ENCODE measurements around the gene TALDO1. TPM values are rescaled to one million over a fixed set of nuclear protein-coding genes. Genes with fewer than 3 reads are reported as not detected.

TALDO1 gene
- total and polyA plus RNA-seq, 2 experiments from 2014 or later = 353 to 402 TPM

DNA sequence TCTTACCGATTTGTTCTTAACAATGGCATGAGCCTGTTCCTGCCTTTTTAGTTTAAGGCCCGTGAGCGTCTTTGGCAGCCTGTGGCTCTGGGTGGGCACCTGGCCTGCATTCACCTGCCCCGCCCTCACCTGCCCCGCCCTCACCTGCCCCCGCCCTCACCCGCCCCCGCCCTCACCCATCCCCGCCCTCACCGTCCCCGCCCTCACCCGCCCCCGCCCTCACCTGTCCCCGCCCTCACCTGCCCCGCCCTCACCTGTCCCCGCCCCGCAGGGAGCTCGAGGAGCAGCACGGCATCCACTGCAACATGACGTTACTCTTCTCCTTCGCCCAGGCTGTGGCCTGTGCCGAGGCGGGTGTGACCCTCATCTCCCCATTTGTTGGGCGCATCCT lies 15.8 kb downstream of the TALDO1 start (continued):
- TF ChIP-seq, protein P1, sequence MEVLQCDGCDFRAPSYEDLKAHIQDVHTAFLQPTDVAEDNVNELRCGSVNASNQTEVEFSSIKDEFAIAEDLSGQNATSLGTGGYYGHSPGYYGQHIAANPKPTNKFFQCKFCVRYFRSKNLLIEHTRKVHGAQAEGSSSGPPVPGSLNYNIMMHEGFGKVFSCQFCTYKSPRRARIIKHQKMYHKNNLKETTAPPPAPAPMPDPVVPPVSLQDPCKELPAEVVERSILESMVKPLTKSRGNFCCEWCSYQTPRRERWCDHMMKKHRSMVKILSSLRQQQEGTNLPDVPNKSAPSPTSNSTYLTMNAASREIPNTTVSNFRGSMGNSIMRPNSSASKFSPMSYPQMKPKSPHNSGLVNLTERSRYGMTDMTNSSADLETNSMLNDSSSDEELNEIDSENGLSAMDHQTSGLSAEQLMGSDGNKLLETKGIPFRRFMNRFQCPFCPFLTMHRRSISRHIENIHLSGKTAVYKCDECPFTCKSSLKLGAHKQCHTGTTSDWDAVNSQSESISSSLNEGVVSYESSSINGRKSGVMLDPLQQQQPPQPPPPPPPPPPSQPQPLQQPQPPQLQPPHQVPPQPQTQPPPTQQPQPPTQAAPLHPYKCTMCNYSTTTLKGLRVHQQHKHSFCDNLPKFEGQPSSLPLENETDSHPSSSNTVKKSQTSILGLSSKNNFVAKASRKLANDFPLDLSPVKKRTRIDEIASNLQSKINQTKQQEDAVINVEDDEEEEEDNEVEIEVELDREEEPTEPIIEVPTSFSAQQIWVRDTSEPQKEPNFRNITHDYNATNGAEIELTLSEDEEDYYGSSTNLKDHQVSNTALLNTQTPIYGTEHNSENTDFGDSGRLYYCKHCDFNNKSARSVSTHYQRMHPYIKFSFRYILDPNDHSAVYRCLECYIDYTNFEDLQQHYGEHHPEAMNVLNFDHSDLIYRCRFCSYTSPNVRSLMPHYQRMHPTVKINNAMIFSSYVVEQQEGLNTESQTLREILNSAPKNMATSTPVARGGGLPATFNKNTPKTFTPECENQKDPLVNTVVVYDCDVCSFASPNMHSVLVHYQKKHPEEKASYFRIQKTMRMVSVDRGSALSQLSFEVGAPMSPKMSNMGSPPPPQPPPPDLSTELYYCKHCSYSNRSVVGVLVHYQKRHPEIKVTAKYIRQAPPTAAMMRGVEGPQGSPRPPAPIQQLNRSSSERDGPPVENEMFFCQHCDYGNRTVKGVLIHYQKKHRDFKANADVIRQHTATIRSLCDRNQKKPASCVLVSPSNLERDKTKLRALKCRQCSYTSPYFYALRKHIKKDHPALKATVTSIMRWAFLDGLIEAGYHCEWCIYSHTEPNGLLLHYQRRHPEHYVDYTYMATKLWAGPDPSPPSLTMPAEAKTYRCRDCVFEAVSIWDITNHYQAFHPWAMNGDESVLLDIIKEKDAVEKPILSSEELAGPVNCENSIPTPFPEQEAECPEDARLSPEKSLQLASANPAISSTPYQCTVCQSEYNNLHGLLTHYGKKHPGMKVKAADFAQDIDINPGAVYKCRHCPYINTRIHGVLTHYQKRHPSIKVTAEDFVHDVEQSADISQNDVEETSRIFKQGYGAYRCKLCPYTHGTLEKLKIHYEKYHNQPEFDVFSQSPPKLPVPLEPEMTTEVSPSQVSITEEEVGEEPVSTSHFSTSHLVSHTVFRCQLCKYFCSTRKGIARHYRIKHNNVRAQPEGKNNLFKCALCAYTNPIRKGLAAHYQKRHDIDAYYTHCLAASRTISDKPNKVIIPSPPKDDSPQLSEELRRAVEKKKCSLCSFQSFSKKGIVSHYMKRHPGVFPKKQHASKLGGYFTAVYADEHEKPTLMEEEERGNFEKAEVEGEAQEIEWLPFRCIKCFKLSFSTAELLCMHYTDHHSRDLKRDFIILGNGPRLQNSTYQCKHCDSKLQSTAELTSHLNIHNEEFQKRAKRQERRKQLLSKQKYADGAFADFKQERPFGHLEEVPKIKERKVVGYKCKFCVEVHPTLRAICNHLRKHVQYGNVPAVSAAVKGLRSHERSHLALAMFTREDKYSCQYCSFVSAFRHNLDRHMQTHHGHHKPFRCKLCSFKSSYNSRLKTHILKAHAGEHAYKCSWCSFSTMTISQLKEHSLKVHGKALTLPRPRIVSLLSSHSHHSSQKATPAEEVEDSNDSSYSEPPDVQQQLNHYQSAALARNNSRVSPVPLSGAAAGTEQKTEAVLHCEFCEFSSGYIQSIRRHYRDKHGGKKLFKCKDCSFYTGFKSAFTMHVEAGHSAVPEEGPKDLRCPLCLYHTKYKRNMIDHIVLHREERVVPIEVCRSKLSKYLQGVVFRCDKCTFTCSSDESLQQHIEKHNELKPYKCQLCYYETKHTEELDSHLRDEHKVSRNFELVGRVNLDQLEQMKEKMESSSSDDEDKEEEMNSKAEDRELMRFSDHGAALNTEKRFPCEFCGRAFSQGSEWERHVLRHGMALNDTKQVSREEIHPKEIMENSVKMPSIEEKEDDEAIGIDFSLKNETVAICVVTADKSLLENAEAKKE (CRISPR knock-in tag; IDR thresholded peaks at IDR 0.05) = no peak
- no peak for TF ChIP-seq ZNF331 (CRISPR knock-in tag; IDR thresholded peaks at IDR 0.05; ENCODE audit: low read depth)
- no peak for TF ChIP-seq JUNB (IDR thresholded peaks at IDR 0.05; ENCODE audit: unreplicated experiment)
- no peak for TF ChIP-seq CREB1 (CRISPR knock-in tag; IDR thresholded peaks at IDR 0.05; ENCODE audit: low read depth)
- TF ChIP-seq, protein P2, sequence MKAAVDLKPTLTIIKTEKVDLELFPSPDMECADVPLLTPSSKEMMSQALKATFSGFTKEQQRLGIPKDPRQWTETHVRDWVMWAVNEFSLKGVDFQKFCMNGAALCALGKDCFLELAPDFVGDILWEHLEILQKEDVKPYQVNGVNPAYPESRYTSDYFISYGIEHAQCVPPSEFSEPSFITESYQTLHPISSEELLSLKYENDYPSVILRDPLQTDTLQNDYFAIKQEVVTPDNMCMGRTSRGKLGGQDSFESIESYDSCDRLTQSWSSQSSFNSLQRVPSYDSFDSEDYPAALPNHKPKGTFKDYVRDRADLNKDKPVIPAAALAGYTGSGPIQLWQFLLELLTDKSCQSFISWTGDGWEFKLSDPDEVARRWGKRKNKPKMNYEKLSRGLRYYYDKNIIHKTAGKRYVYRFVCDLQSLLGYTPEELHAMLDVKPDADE (IDR thresholded peaks at IDR 0.05) = no peak

DNA sequence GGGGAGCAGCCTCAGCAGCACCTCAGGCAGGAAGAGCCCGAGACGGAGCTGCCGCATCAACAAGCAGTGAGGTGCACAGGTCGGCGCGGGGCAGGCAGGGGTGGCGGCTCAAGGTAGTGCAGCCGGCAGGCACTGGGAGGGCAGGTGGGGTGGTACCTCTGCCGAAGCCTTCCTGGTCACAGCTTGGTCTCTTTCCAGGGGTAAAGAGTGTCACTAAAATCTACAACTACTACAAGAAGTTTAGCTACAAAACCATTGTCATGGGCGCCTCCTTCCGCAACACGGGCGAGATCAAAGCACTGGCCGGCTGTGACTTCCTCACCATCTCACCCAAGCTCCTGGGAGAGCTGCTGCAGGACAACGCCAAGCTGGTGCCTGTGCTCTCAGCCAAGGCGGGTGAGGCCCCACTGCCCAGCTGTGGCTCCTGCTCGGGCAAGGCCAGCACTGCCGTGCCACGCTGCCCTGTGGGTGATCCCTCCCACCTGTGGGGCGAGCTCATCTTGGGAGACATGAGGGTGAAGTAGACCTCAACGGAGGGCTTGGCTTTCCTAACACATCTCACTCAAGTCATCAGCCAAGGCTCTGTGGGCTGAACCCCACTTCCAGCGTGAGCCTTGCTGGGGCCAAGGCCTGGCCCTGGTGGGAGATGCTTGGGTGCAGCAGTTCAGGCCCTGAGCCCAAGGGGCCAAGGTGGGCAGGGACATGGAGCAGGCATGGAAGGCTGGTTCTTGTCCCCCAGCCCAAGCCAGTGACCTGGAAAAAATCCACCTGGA lies 16.5 kb downstream of the TALDO1 start:
- Histone ChIP-seq H3F3A (replicated peaks; ENCODE audit: low read depth) (peaks cover 66% of the 10 kb centered on the region), H3K79me2 (replicated peaks; ENCODE audit: insufficient read depth) (no peaks in the 10 kb centered on the region), H3K9me2 (ENCODE audit: insufficient read depth) (no peaks in the 10 kb centered on the region), H3K27ac (ENCODE audit: low read depth) (0 out of 2 replicates have a peak overlapping the region, but pooled peaks have one; percentile 32), H3K4me2 (no peak overlapping the region), H3K4me1 (ENCODE audit: insufficient read depth) (peaks cover 8% of the 10 kb centered on the region), H4K20me1 (replicated peaks; ENCODE audit: insufficient read depth) (peaks cover 8% of the 10 kb centered on the region; the same call in 1 of the 2 replicates), H3K4me3 (no peak overlapping the region), H2AFZ (no peak overlapping the region), H3K27me3 (ENCODE audit: insufficient read depth) (no peaks in the 10 kb centered on the region), H3K36me3 (ENCODE audit: insufficient read depth) (peaks cover 46% of the 10 kb centered on the region)
- no peak overlapping the region for H3K4me3 Mint-ChIP-seq
- H3K36me3 Mint-ChIP-seq (ENCODE audit: low read depth) = peaks cover 82% of the 10 kb centered on the region
- H3K27me3 Mint-ChIP-seq (ENCODE audit: insufficient read depth, low read depth, poor library complexity) = peaks cover 32% of the 10 kb centered on the region
- peak; percentile 30 for ATAC-seq
- H3K4me1 Mint-ChIP-seq = peaks cover 10% of the 10 kb centered on the region
- no peaks in the 10 kb centered on the region for H3K9me3 Mint-ChIP-seq
- H3K27ac Mint-ChIP-seq = peak overlapping the region; percentile 90; the same call in 1 of the 2 replicates
- DNase-seq (ENCODE audit: low spot score) = no peak
- peak; percentile 10; the same call in 1 of the 2 replicates for TF ChIP-seq POLR2AphosphoS5 (IDR thresholded peaks at IDR 0.05; ENCODE audit: low read depth)
- TF ChIP-seq ZNF114 (CRISPR knock-in tag; IDR thresholded peaks at IDR 0.05) = no peak
- TF ChIP-seq EZH2 (IDR thresholded peaks at IDR 0.05; ENCODE audit: low read depth, unreplicated experiment) = no peak
